CD4-positive, alpha-beta T cell treated with Interleukin-2 at 100 ng/mL for 4 hours (primary cell): ENCODE results near the gene IL22RA1.

Source experiments
- DNase-seq: peaks from one replicate; pipeline ENCODE4 v3.0.0-alpha.2; 2020; ENCODE audit warnings: low spot score

The IL22RA1 gene

GRCh38 chr1:24096009-24096738 lies 46.8 kb downstream of the IL22RA1 start:
- no peak for DNase-seq

- DNase-seq, result no peak
Observed at GRCh38 chr1:24095140-24095859, 47.6 kb downstream of the IL22RA1 start.

- DNase-seq, result no peak
Observed at GRCh38 chr1:24094554-24094953, 48.4 kb downstream of the IL22RA1 start.

- DNase-seq, result no peak
Observed at GRCh38 chr1:24093732-24094131, 49.2 kb downstream of the IL22RA1 start.

- no peak for DNase-seq
Observed at GRCh38 chr1:24092979-24093378, 50.0 kb downstream of the IL22RA1 start.

GRCh38 chr1:24091971-24092482 lies 50.9 kb downstream of the IL22RA1 start:
- no peak for DNase-seq

GRCh38 chr1:24090736-24091135 lies 52.2 kb downstream of the IL22RA1 start:
- no peak for DNase-seq

- no peak for DNase-seq
Observed at GRCh38 chr1:24089743-24090555, 53.0 kb downstream of the IL22RA1 start.

GRCh38 chr1:24089027-24089742 lies 53.8 kb downstream of the IL22RA1 start:
- no peak for DNase-seq

- DNase-seq, result no peak
Observed at GRCh38 chr1:24086466-24086865, 56.5 kb downstream of the IL22RA1 start.

- no peak for DNase-seq
Observed at GRCh38 chr1:24085546-24085945, 57.4 kb downstream of the IL22RA1 start.

GRCh38 chr1:24085007-24085406 lies 57.9 kb downstream of the IL22RA1 start:
- no peak for DNase-seq

GRCh38 chr1:24084050-24084449 lies 58.9 kb downstream of the IL22RA1 start:
- DNase-seq, result no peak

- DNase-seq, result no peak
Observed at GRCh38 chr1:24082372-24082771, 60.6 kb downstream of the IL22RA1 start.

GRCh38 chr1:24081190-24081589 lies 61.8 kb downstream of the IL22RA1 start:
- no peak for DNase-seq

GRCh38 chr1:24080131-24080530 lies 62.8 kb downstream of the IL22RA1 start:
- DNase-seq, result no peak

GRCh38 chr1:24077278-24077978 lies 65.5 kb downstream of the IL22RA1 start:
- no peak for DNase-seq

- DNase-seq, result no peak
Observed at GRCh38 chr1:24075946-24076345, 67.0 kb downstream of the IL22RA1 start.

GRCh38 chr1:24075590-24075854 lies 67.4 kb downstream of the IL22RA1 start:
- no peak for DNase-seq

GRCh38 chr1:24074817-24075589 lies 67.9 kb downstream of the IL22RA1 start:
- no peak for DNase-seq

- no peak for DNase-seq
Observed at GRCh38 chr1:24074196-24074595, 68.7 kb downstream of the IL22RA1 start.
